SK-N-MC (cell line): ENCODE measurements around the gene FKBP1A.

ENCODE experiments used
- DNase-seq: peaks from one replicate; pipeline ENCODE4 v3.0.0-alpha.2; 2011; ENCODE audit warnings: low read depth, low spot score
- H3K27ac ChIP-seq: fragments of 200-600 bp; sonication (generic); 2 replicates; pipeline ENCODE4 v1.5.1; 2016; ENCODE audit warnings: mixed run types
- H3K36me3 ChIP-seq: fragments of 200-600 bp; sonication (generic); 2 replicates; pipeline ENCODE4 v1.6.1; 2017; ENCODE audit warnings: antibody characterized with exemption, low read length, mixed read lengths; ENCODE audit not compliant: insufficient read depth
- H3K4me3 ChIP-seq: fragments of 200-600 bp; sonication (generic); 2 replicates; pipeline ENCODE4 v1.5.1; 2016
- H3K9ac ChIP-seq: fragments of 200-600 bp; sonication (generic); 2 replicates; pipeline ENCODE4 v1.8.0; 2017; ENCODE audit warnings: mixed run types, mixed read lengths; ENCODE audit not compliant: insufficient read length
- H3K9me3 ChIP-seq: fragments of 200-600 bp; sonication (generic); 2 replicates; pipeline ENCODE4 v1.6.1; 2017; ENCODE audit warnings: low read depth, mild to moderate bottlenecking, antibody characterized with exemption, low read length, moderate library complexity, mixed read lengths
- EZH2 ChIP-seq: fragments of 200-600 bp; sonication (generic); IDR thresholded peaks from one replicate; pipeline ENCODE4 v1.6.1; 2017; ENCODE audit warnings: antibody characterized with exemption
- FOXP2 ChIP-seq: optimal IDR thresholded peaks from 2 replicates; pipeline ENCODE3; 2011; ENCODE audit warnings: mild to moderate bottlenecking, moderate library complexity; ENCODE audit not compliant: insufficient read depth; ENCODE audit errors: extremely low read length, control extremely low read depth
- POLR2AphosphoS5 ChIP-seq: IDR thresholded peaks from 2 replicates; pipeline ENCODE4 v1.6.1; 2012; ENCODE audit warnings: mild to moderate bottlenecking, low read depth, low read length, borderline replicate concordance

FKBP1A gene

DNA sequence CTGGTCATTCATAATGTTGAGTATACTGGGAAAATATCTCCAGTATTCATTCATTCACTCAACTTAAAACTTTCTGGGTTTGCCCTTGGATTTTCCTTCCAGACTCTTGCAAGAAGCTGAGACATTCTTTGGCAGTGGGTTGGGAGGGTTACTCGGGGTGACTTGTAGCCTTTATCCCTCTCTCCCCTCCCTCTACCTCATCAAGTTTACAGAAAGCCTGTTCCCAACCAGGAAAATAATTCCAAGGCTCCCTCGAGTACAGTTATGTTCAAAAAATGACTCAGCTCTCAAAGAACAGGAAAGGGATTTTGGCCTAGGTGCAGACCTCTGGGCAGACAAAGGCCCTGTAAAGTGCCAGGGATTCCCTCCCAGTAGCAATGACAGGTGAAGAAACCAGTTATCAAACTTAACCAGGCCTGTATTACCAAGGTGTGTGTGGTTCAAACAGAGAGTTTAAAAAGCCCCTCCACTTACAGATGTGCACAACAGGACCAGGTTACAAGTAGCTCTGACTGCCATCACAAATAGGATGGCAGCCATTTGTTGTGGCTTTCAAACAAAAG lies 22.2 kb downstream of the FKBP1A start:
- no peak for DNase-seq
- H3K9ac ChIP-seq, result no peak overlapping the region
- no peak overlapping the region for H3K4me3 ChIP-seq
- no peak overlapping the region for H3K27ac ChIP-seq
- H3K9me3 ChIP-seq, result no peaks in the 10 kb centered on the region
- peaks cover 50% of the 10 kb centered on the region for H3K36me3 ChIP-seq
- TF ChIP-seq EZH2 (no peak), FOXP2 (no peak), POLR2AphosphoS5 (no peak)

DNA sequence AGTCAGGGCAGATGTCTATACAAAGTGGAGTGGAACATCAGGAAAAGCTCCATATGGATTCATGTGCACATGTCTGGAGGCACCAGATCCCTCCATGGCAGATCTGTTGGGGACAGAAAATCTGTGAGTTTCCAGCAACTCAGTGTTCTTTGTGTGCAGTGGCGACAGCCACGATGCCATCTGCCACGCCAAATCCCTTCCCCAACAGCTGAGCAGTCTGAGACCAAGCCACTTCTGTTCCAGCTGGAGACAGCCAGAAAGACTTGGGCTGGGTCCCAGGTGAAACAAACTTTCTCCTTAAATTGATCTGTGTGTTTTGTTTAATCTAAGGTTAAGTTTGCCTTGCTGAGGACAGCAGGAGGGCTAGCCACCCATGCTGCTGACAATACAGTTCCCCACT lies 22.9 kb downstream of the FKBP1A start:
- Histone ChIP-seq H3K9me3 (no peaks in the 10 kb centered on the region), H3K9ac (no peak overlapping the region), H3K36me3 (peaks cover 50% of the 10 kb centered on the region), H3K4me3 (no peak overlapping the region), H3K27ac (no peak overlapping the region)
- TF ChIP-seq POLR2AphosphoS5, result no peak
- no peak for TF ChIP-seq EZH2
- TF ChIP-seq FOXP2, result no peak
- no peak for DNase-seq

DNA sequence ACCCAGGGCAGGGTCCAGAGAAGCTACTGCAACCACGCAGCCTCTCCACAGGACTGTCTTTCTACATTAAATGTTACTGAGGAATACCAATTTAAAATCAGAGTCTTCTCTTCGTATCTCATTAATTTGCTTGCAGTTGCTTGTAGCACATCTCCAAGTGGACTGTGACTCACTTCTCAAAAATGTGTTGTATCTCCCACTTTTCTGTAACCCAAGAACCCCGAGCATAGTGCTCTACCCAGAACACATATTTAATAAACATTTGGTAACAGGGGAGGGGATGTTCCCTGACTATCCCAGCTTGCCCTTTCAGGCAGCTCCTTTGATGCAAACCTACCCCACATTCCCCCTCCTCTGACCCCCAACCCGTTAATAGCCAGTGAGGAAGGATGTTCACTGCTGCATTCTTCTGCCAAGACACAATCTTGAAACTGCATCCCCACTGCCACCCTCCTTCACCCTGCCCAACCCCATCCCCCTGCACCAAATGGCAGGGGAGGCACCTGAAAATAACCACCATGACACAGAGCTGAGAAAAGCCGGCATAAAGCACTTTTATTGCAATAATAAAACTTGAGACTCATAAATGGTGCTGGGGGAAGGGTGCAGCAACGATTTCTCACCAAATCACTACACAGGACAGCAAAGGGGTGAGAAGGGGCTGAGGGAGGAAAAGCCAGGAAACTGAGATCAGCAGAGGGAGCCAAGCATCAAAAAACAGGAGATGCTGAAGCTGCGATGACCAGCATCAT lies 24.2 kb downstream of the FKBP1A start:
- DNase-seq, result no peak
- H3K9me3 ChIP-seq, result no peaks in the 10 kb centered on the region
- H3K4me3 ChIP-seq, result no peak overlapping the region
- TF ChIP-seq EZH2 (no peak), FOXP2 (no peak), POLR2AphosphoS5 (no peak)
- H3K27ac ChIP-seq, result no peak overlapping the region
- peaks cover 45% of the 10 kb centered on the region for H3K36me3 ChIP-seq
- H3K9ac ChIP-seq, result no peak overlapping the region

DNA sequence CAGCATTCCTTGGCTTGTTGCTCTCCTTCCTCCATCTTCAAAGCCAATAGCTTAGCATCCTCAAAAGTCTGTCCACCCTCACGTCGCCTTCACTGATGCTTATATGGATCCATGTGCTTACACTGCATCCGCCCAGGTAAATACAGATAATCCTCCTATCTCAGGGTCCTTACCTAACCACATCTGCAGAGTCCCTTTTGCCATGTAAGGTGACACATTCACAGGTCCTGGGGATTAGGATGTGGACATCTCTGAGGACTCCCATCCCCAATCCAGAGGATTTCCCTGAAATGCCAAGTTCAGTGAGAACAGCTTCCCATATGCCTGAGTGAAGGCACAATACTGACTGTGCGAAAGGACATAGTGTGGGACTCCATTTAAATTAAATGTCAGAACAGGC lies 25.4 kb downstream of the FKBP1A start:
- peaks cover 38% of the 10 kb centered on the region for H3K36me3 ChIP-seq
- H3K9me3 ChIP-seq, result no peaks in the 10 kb centered on the region
- DNase-seq, result no peak
- TF ChIP-seq POLR2AphosphoS5 (no peak), EZH2 (no peak), FOXP2 (no peak)
- H3K4me3 ChIP-seq, result no peak overlapping the region
- no peak overlapping the region for H3K9ac ChIP-seq
- H3K27ac ChIP-seq, result no peak overlapping the region

DNA sequence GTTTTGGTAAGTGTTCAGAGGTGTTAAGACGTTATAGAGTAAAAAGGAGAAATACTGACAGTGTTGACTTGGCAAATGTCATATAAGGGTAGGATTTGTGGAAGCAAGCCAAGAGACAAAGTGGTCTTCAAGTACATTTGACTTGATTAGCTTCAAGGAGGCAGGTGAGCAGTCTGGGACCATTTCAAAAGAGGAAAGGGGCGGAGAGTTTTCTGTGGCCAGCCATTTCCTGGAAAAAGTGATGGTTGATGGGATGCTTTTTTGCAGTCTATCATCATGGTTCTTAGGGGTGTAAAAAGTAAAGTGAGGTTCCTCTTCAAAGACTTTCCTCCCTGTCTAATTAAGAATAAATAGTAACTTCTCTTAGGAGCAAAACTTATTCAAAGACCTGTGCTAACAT lies 28.7 kb downstream of the FKBP1A start:
- no peak for DNase-seq
- no peak overlapping the region for H3K4me3 ChIP-seq
- no peak overlapping the region for H3K9ac ChIP-seq
- no peak overlapping the region for H3K27ac ChIP-seq
- TF ChIP-seq FOXP2 (no peak), EZH2 (no peak), POLR2AphosphoS5 (no peak)
- H3K36me3 ChIP-seq, result peaks cover 42% of the 10 kb centered on the region
- no peaks in the 10 kb centered on the region for H3K9me3 ChIP-seq

DNA sequence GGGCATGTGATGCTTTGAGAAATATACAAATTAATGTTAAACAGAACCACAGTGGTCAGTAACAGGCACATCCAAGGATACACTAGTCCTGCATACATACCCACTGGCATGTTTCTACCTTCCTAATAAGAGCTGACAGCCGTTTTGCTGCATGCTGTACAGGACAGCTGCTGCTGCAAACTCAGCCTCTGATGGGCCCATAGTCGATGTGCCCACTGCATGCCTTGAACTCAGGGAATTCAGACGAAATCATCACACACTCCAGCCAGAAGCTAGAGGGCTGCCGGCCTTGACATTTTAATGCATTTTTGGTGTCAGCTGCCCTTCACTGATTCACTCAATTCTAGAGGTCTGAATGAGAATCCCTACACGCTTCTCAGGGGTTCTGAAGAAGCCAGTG lies 29.3 kb downstream of the FKBP1A start:
- peaks cover 42% of the 10 kb centered on the region for H3K36me3 ChIP-seq

DNA sequence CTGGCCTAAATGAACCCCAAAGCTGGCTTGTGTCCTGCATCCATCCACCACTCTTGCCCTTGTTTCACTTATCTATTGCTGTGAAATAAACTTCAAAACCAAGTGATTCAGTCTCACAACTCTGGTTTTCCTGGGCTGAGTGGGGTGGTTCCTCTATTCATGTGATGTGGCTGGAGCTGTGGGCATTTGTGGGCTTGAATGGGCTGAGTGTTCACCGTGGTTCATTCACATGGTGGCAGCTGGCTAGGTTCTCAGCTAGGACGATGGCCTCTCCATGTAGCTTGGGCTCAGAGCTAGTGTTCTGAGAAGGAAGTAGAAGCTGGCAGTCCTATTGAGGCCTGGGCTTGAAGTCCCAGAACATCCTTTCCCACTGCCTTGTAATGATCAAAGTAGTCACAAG lies 30.4 kb downstream of the FKBP1A start:
- Histone ChIP-seq H3K36me3 (peaks cover 38% of the 10 kb centered on the region), H3K4me3 (no peak overlapping the region), H3K27ac (no peak overlapping the region), H3K9ac (no peak overlapping the region), H3K9me3 (no peaks in the 10 kb centered on the region)
- no peak for DNase-seq
- TF ChIP-seq POLR2AphosphoS5, result no peak
- no peak for TF ChIP-seq EZH2
- TF ChIP-seq FOXP2, result no peak

More for the DNA sequence above, 29.3 kb downstream of the FKBP1A start:
- Histone ChIP-seq H3K9me3 (no peaks in the 10 kb centered on the region), H3K27ac (no peak overlapping the region), H3K9ac (no peak overlapping the region), H3K4me3 (no peak overlapping the region)
- TF ChIP-seq FOXP2 (no peak), POLR2AphosphoS5 (no peak), EZH2 (no peak)
- DNase-seq, result no peak

DNA sequence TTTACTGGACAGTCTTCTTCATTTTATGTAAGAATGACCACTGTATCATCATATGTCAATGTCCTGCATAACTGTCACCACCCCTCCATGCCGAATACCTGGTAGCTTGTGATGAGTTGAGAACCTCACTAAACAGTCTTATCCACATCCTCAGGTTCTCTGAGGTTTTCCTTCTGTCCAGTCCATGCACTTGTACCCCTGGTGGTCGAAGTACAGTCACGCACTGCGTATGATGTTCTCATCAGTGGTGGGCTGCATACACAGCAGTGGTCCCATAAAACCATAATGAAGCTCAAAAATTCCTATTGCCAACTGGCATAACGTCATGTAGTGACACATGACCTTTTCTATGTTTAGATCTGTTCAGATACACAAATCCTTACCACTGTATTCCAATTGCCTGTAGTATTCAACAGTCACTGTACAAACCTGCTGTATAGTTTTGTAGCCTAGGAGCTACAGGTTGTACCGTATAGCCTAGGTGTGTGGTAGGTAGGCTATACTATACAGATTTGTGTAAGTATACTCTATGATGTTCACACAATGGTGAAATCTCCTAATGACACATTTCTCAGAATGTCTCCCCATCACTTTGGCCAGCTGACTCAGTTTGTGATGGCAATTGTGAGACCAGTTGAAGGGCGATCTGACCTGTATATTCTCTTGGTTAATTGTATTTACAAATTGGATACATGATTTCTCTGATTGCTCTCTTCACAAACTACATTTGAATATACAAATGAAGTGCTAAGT lies 32.6 kb downstream of the FKBP1A start:
- no peak overlapping the region for H3K4me3 ChIP-seq
- H3K9ac ChIP-seq, result no peak overlapping the region
- H3K27ac ChIP-seq, result no peak overlapping the region
- DNase-seq, result no peak
- peaks cover 46% of the 10 kb centered on the region for H3K36me3 ChIP-seq
- H3K9me3 ChIP-seq, result no peaks in the 10 kb centered on the region
- TF ChIP-seq FOXP2, result no peak
- no peak for TF ChIP-seq POLR2AphosphoS5
